A549 (cell line): ENCODE data around the gene HOXC12. TPM values are rescaled to one million over a fixed set of nuclear protein-coding genes. Genes with fewer than 3 reads are reported as not detected.

Experiments
- ATAC-seq, 2 experiments: fragments of 200-7000 bp in 1 of 2; fragments of >200 bp in 1 of 2; cut with Nextera tagmentation in 1 of 2; cut with Tn5 transposase in 1 of 2; 3 replicates each; pipeline versions ENCODE4 v1.8.0 to v1.9.1; 2018 to 2020; ENCODE audit warnings: mild to moderate bottlenecking in 1 of 2, moderate library complexity in 1 of 2
- CTCF ChIA-PET: fragments of 300-600 bp; sonication (Branson Sonifier 250); formaldehyde crosslinking; extraction: SDS; loops from one replicate; lab custom pipeline; 2021; ENCODE audit warnings: antibody characterized with exemption, inconsistent platforms; lab: Yijun Ruan, JAX
- POLR2A ChIA-PET: fragments of 350-600 bp; formaldehyde crosslinking; extraction: SDS; loops from one replicate; lab custom pipeline; 2021; ENCODE audit warnings: antibody characterized with exemption, inconsistent platforms; lab: Yijun Ruan, JAX
- DNase-seq, 2 experiments: peaks; one replicate each; pipeline versions ENCODE4 v3.0.0 to v3.0.0-alpha.2; 2011 to 2016; ENCODE audit warnings: low read depth in 1 of 2, low spot score in 1 of 2
- FAIRE-seq: peaks from 2 replicates; lab custom pipeline; 2011; peaks lifted over from hg19 to GRCh38; lab: Jason Lieb, UNC
- H3K27ac ChIP-seq, 2 experiments: fragments of >200 bp; sonication (Bioruptor Twin); formaldehyde crosslinking; 3 replicates each; pipeline ENCODE4 v1.5.1; 2016 to 2017
- H3K4me1 ChIP-seq: fragments of >200 bp; sonication (Bioruptor Twin); formaldehyde crosslinking; 3 replicates; pipeline ENCODE4 v1.6.1; 2016
- H3K4me2 ChIP-seq: fragments of >200 bp; sonication (Bioruptor Twin); formaldehyde crosslinking; 3 replicates; pipeline ENCODE4 v1.6.1; 2016
- H3K4me3 ChIP-seq: fragments of >200 bp; sonication (Bioruptor Twin); formaldehyde crosslinking; 3 replicates; pipeline ENCODE4 v1.5.1; 2016
- H3K9me3 ChIP-seq: fragments of >200 bp; sonication (Bioruptor Twin); formaldehyde crosslinking; 3 replicates; pipeline ENCODE4 v1.6.1; 2016
- CBX2 ChIP-seq: fragments of 200-600 bp; sonication (generic); IDR thresholded peaks from 2 replicates; pipeline ENCODE4 v1.6.1; 2016; ENCODE audit warnings: low read depth, mild to moderate bottlenecking, borderline replicate concordance
- CBX8 ChIP-seq: fragments of 200-600 bp; sonication (generic); IDR thresholded peaks from 2 replicates; pipeline ENCODE4 v1.6.1; 2016
- CEBPB ChIP-seq, 2 experiments: fragments of >200 bp in 1 of 2; sonication (Bioruptor Twin) in 1 of 2; formaldehyde crosslinking in 1 of 2; IDR thresholded peaks; 2 replicates each; pipeline ENCODE4 v1.6.1; 2012 to 2016
- CHD2 ChIP-seq: fragments of 150-350 bp; IDR thresholded peaks from 2 replicates; pipeline ENCODE4 v1.6.1; 2014; ENCODE audit warnings: low read length; ENCODE audit not compliant: partially characterized antibody
- EHF ChIP-seq: fragments of 250-450 bp; sonication (Bioruptor Pico); IDR thresholded peaks from 2 replicates; pipeline ENCODE4 v1.5.0; 2020; ENCODE audit warnings: mild to moderate bottlenecking
- EP300 ChIP-seq, 2 experiments: fragments of >200 bp; sonication (Bioruptor Twin); formaldehyde crosslinking; IDR thresholded peaks; 2 replicates in 1 of 2; 3 replicates in 1 of 2; pipeline ENCODE4 v1.6.1; 2016 to 2017
- FOSB ChIP-seq: fragments of 250-450 bp; sonication (Bioruptor Pico); IDR thresholded peaks from 2 replicates; pipeline ENCODE4 v1.5.0; 2020; ENCODE audit warnings: mild to moderate bottlenecking, moderate library complexity
- FOXS1 ChIP-seq: fragments of 250-450 bp; sonication (Bioruptor Pico); IDR thresholded peaks from 2 replicates; pipeline ENCODE4 v1.5.0; 2020; ENCODE audit warnings: mild to moderate bottlenecking, moderate library complexity
- HES2 ChIP-seq: fragments of >200 bp; sonication (Bioruptor Twin); formaldehyde crosslinking; IDR thresholded peaks from 2 replicates; pipeline ENCODE4 v1.6.1; 2016
- HEYL ChIP-seq: fragments of 250-450 bp; sonication (Bioruptor Pico); IDR thresholded peaks from 2 replicates; pipeline ENCODE4 v1.8.0; 2021; ENCODE audit warnings: mild to moderate bottlenecking, moderate library complexity
- HOXA7 ChIP-seq: fragments of 250-450 bp; sonication (Bioruptor Pico); IDR thresholded peaks from 2 replicates; pipeline ENCODE4 v1.5.0; 2020; ENCODE audit warnings: mild to moderate bottlenecking, moderate library complexity
- HOXB13 ChIP-seq: fragments of 250-450 bp; sonication (Bioruptor Pico); IDR thresholded peaks from 2 replicates; pipeline ENCODE4 v1.5.0; 2020; ENCODE audit warnings: low read depth, mild to moderate bottlenecking, moderate library complexity
- JUN ChIP-seq, 2 experiments: fragments of >200 bp; sonication (Bioruptor Twin); formaldehyde crosslinking; IDR thresholded peaks; 2 replicates in 1 of 2; 3 replicates in 1 of 2; pipeline ENCODE4 v1.6.1; 2016 to 2017
- JUNB ChIP-seq: fragments of >200 bp; sonication (Bioruptor Twin); formaldehyde crosslinking; IDR thresholded peaks from 2 replicates; pipeline ENCODE4 v1.6.1; 2016
- MAFK ChIP-seq: fragments of 450-650 bp; IDR thresholded peaks from 2 replicates; pipeline ENCODE4 v1.6.1; 2014; ENCODE audit not compliant: partially characterized antibody
- NPAS2 ChIP-seq: fragments of 250-450 bp; sonication (Bioruptor Pico); IDR thresholded peaks from 2 replicates; pipeline ENCODE4 v1.8.0; 2022; ENCODE audit warnings: mild to moderate bottlenecking, moderate library complexity, borderline replicate concordance
- RAD21 ChIP-seq, 2 experiments: fragments of >200 bp in 1 of 2; sonication (Bioruptor Twin) in 1 of 2; formaldehyde crosslinking in 1 of 2; IDR thresholded peaks in 1 of 2; conservative IDR thresholded peaks in 1 of 2; 2 replicates in 1 of 2; 3 replicates in 1 of 2; pipeline ENCODE4 v1.6.1; 2012 to 2018; ENCODE audit warnings: inconsistent platforms in 1 of 2
- RNF2 ChIP-seq: fragments of 200-600 bp; sonication (generic); IDR thresholded peaks from 2 replicates; pipeline ENCODE4 v1.6.1; 2016; ENCODE audit warnings: low read depth, mild to moderate bottlenecking, antibody characterized with exemption, moderate library complexity, borderline replicate concordance
- SREBF2 ChIP-seq: fragments of 450-650 bp; IDR thresholded peaks from 2 replicates; pipeline ENCODE4 v1.6.1; 2014; ENCODE audit warnings: mild to moderate bottlenecking, moderate library complexity
- ZSCAN20 ChIP-seq: fragments of 250-450 bp; sonication (Bioruptor Pico); IDR thresholded peaks from 2 replicates; pipeline ENCODE4 v1.8.0; 2022; ENCODE audit warnings: mild to moderate bottlenecking, moderate library complexity
- WGBS: methylation state at CpG from one replicate; pipeline ENCODE4 v1.1.6; 2017; ENCODE audit errors: missing lambda C conversion rate; 5-methylcytosine and 5-hydroxymethylcytosine counted together
- polyA plus RNA-seq, 4 experiments: library from polyadenylated mRNA; depleted of rRNA in 3 of 4; stranded (reverse); fragments of >200 nt; fragmentation: RNase III in 1 of 4; extraction: RNeasy Plus Mini Kit Qiagen cat#74134 plus additional on column Dnase treatment in 1 of 4; gene quantifications; 2 replicates in 3 of 4; 3 replicates in 1 of 4; pipeline ENCODE4 v1.2.3, GENCODE V29; 2011 to 2017
- TF ChIP-seq, protein P1 (sequence below): fragments of 250-450 bp; sonication (Bioruptor Pico); IDR thresholded peaks from 2 replicates; pipeline ENCODE4 v1.5.0; 2020; ENCODE audit warnings: low read depth, mild to moderate bottlenecking, moderate library complexity
- TF ChIP-seq, protein P2 (sequence below): IDR thresholded peaks from 2 replicates; pipeline ENCODE4 v1.6.1; 2012
- TF ChIP-seq, protein P3 (sequence below): fragments of 450-650 bp; IDR thresholded peaks from 2 replicates; pipeline ENCODE4 v1.6.1; 2014; ENCODE audit warnings: antibody characterized with exemption
- TF ChIP-seq, protein P4 (sequence below): fragments of 200-600 bp; sonication (generic); IDR thresholded peaks from 2 replicates; pipeline ENCODE4 v1.6.1; 2016; ENCODE audit warnings: antibody characterized with exemption, mild to moderate bottlenecking, moderate library complexity

HOXC12 gene
- polyA plus RNA-seq, 2 of the 4 experiments (the other 2 are of a cell fraction): not detected

- peaks cover 27% of the 10 kb centered on the region for H3K4me1 ChIP-seq
- DNase-seq (no peak), FAIRE-seq (no peak), ATAC-seq (no peak)
- H3K9me3 ChIP-seq: no peaks in the 10 kb centered on the region
- POLR2A ChIA-PET: no interaction called here
- CTCF ChIA-PET: interaction anchor here (1.5 to 2.3 kb wide), 5 partner anchors 9 to 232 kb away, joined by 3 to 12 read pairs (median 6); partner anchors contain the start of gene HOXC10
- TF ChIP-seq, protein P1, sequence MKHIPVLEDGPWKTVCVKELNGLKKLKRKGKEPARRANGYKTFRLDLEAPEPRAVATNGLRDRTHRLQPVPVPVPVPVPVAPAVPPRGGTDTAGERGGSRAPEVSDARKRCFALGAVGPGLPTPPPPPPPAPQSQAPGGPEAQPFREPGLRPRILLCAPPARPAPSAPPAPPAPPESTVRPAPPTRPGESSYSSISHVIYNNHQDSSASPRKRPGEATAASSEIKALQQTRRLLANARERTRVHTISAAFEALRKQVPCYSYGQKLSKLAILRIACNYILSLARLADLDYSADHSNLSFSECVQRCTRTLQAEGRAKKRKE: no peak
- TF ChIP-seq FOXS1 (no peak), HOXA7 (CRISPR knock-in tag) (no peak), HES2 (no peak), NPAS2 (CRISPR knock-in tag) (no peak), JUNB (no peak), SREBF2 (no peak), CBX2 (no peak), CHD2 (no peak), CBX8 (no peak), CEBPB (IDR thresholded peaks at IDR 0.05) (no peak), MAFK (no peak), RAD21 (conservative IDR thresholded peaks at IDR 0.05 in 1 of 2, IDR thresholded peaks at IDR 0.05 in 1 of 2) (no peak), EP300 (IDR thresholded peaks at IDR 0.05) (no peak)
- TF ChIP-seq, protein P2, sequence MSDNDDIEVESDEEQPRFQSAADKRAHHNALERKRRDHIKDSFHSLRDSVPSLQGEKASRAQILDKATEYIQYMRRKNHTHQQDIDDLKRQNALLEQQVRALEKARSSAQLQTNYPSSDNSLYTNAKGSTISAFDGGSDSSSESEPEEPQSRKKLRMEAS: no peak
- TF ChIP-seq, protein P3, sequence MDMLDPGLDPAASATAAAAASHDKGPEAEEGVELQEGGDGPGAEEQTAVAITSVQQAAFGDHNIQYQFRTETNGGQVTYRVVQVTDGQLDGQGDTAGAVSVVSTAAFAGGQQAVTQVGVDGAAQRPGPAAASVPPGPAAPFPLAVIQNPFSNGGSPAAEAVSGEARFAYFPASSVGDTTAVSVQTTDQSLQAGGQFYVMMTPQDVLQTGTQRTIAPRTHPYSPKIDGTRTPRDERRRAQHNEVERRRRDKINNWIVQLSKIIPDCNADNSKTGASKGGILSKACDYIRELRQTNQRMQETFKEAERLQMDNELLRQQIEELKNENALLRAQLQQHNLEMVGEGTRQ: no peak
- no peak overlapping the region for H3K4me3 ChIP-seq
- H3K4me2 ChIP-seq: no peak overlapping the region; the same call in 2 of the 3 replicates
- no peak overlapping the region for H3K27ac ChIP-seq
- 91% methylated on average over 31 of the region's 31 CpGs for WGBS
These were observed 20.9 kb downstream of the HOXC12 start for GRCh38 chr12:53975479-53976152.

- TF ChIP-seq FOSB (no peak), CHD2 (no peak), HEYL (CRISPR knock-in tag) (no peak), JUNB (no peak), EHF (CRISPR knock-in tag) (no peak), CEBPB (IDR thresholded peaks at IDR 0.05) (no peak), ZSCAN20 (CRISPR knock-in tag) (no peak), RNF2 (no peak), HOXA7 (CRISPR knock-in tag) (no peak), JUN (IDR thresholded peaks at IDR 0.05) (no peak), HOXB13 (CRISPR knock-in tag) (no peak)
- TF ChIP-seq, protein P4, sequence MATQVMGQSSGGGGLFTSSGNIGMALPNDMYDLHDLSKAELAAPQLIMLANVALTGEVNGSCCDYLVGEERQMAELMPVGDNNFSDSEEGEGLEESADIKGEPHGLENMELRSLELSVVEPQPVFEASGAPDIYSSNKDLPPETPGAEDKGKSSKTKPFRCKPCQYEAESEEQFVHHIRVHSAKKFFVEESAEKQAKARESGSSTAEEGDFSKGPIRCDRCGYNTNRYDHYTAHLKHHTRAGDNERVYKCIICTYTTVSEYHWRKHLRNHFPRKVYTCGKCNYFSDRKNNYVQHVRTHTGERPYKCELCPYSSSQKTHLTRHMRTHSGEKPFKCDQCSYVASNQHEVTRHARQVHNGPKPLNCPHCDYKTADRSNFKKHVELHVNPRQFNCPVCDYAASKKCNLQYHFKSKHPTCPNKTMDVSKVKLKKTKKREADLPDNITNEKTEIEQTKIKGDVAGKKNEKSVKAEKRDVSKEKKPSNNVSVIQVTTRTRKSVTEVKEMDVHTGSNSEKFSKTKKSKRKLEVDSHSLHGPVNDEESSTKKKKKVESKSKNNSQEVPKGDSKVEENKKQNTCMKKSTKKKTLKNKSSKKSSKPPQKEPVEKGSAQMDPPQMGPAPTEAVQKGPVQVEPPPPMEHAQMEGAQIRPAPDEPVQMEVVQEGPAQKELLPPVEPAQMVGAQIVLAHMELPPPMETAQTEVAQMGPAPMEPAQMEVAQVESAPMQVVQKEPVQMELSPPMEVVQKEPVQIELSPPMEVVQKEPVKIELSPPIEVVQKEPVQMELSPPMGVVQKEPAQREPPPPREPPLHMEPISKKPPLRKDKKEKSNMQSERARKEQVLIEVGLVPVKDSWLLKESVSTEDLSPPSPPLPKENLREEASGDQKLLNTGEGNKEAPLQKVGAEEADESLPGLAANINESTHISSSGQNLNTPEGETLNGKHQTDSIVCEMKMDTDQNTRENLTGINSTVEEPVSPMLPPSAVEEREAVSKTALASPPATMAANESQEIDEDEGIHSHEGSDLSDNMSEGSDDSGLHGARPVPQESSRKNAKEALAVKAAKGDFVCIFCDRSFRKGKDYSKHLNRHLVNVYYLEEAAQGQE: no peak
These were observed 21.6 kb downstream of the HOXC12 start for GRCh38 chr12:53976172-53976822.

More at GRCh38 chr12:53976172-53976822, 21.6 kb downstream of the HOXC12 start:
- 89% methylated on average over 21 of the region's 21 CpGs for WGBS
- POLR2A ChIA-PET: no interaction called here
- FAIRE-seq (no peak), ATAC-seq (no peak), DNase-seq (no peak)
- Histone ChIP-seq H3K4me1 (peaks cover 27% of the 10 kb centered on the region), H3K4me2 (no peak overlapping the region), H3K9me3 (no peaks in the 10 kb centered on the region), H3K27ac (no peak overlapping the region), H3K4me3 (no peak overlapping the region)
- CTCF ChIA-PET: interaction anchor here (1.1 to 2.3 kb wide), 7 partner anchors 8 to 231 kb away, joined by 3 to 12 read pairs (median 6); partner anchors contain the start of genes HOXC10 and HOXC12
